ENCODE results near the gene IDI1.

- no peak for TF ChIP-seq EZH2 (IDR thresholded peaks at IDR 0.05; ENCODE audit: insufficient read depth, poor library complexity, severe bottlenecking)
- no peak for TF ChIP-seq EZH2phosphoT487 (IDR thresholded peaks at IDR 0.05; ENCODE audit: insufficient read depth, low read depth)
Observed at GRCh38 chr10:992467-992866, 56.5 kb downstream of the IDI1 start.
